ENCODE measurements around the gene PRRT1B. TPM values are rescaled to one million over a fixed set of nuclear protein-coding genes. Genes with fewer than 3 reads are reported as not detected.

PRRT1B gene
- total RNA-seq, 1 experiment from 2014 or later, result not detected

GRCh38 chr9:131567910-131568309 lies 22.6 kb downstream of the PRRT1B start:
- no peak for TF ChIP-seq CTCF (conservative IDR thresholded peaks at IDR 0.05; ENCODE audit: low read depth, low read length)
- no peak for TF ChIP-seq EZH2 (IDR thresholded peaks at IDR 0.05; ENCODE audit: borderline replicate concordance, low read depth, low read length, poor library complexity, severe bottlenecking)
- no peaks in the 10 kb centered on the region for H3K9me3 ChIP-seq (ENCODE audit: low read depth, low read length, poor library complexity, severe bottlenecking)
- H3K36me3 ChIP-seq (ENCODE audit: insufficient read depth, low read length, poor library complexity, severe bottlenecking), result no peaks in the 10 kb centered on the region
- intact Hi-C loops (cut with micrococcal nuclease; ENCODE audit: unreplicated experiment), result no loop called here
- no peak overlapping the region for H3K27ac ChIP-seq (ENCODE audit: low read depth, low read length, poor library complexity, severe bottlenecking)
- no peaks in the 10 kb centered on the region for H3K4me1 ChIP-seq (ENCODE audit: insufficient read depth, low read length, poor library complexity, severe bottlenecking)
- no peak overlapping the region for H3K4me3 ChIP-seq (ENCODE audit: low read depth, low read length, poor library complexity, severe bottlenecking)
- no TSS peak for BruUV-seq (replicated peaks)
- DNase-seq (ENCODE audit: low spot score), result no peak
- ChIA-PET POLR2A (ENCODE audit: low non-redundant PET) (no interaction called here), CTCF (no interaction called here)
- H3K27me3 ChIP-seq (replicated peaks; ENCODE audit: insufficient read depth, low read depth, low read length, poor library complexity), result no peaks in the 10 kb centered on the region

- Histone ChIP-seq H3K36me3 (ENCODE audit: insufficient read depth, low read length, poor library complexity, severe bottlenecking) (peaks cover 3% of the 10 kb centered on the region), H3K27me3 (replicated peaks; ENCODE audit: insufficient read depth, low read depth, low read length, poor library complexity) (no peaks in the 10 kb centered on the region), H3K4me3 (ENCODE audit: low read depth, low read length, poor library complexity, severe bottlenecking) (no peak overlapping the region), H3K9me3 (ENCODE audit: low read depth, low read length, poor library complexity, severe bottlenecking) (no peaks in the 10 kb centered on the region), H3K4me1 (ENCODE audit: insufficient read depth, low read length, poor library complexity, severe bottlenecking) (no peaks in the 10 kb centered on the region), H3K27ac (ENCODE audit: low read depth, low read length, poor library complexity, severe bottlenecking) (no peak overlapping the region)
- no peak for TF ChIP-seq EZH2 (IDR thresholded peaks at IDR 0.05; ENCODE audit: borderline replicate concordance, low read depth, low read length, poor library complexity, severe bottlenecking)
- TF ChIP-seq CTCF (conservative IDR thresholded peaks at IDR 0.05; ENCODE audit: low read depth, low read length), result no peak
- no peak for DNase-seq (ENCODE audit: low spot score)
- intact Hi-C loops (cut with micrococcal nuclease; ENCODE audit: unreplicated experiment), result no loop called here
- no TSS peak for BruUV-seq (replicated peaks)
- CTCF ChIA-PET, result no interaction called here
- POLR2A ChIA-PET (ENCODE audit: low non-redundant PET), result no interaction called here
Observed at GRCh38 chr9:131574730-131575640, 29.7 kb downstream of the PRRT1B start.

GRCh38 chr9:131575946-131576853 lies 30.9 kb downstream of the PRRT1B start:
- Histone ChIP-seq H3K27ac (ENCODE audit: low read depth, low read length, poor library complexity, severe bottlenecking) (no peak overlapping the region), H3K9me3 (ENCODE audit: low read depth, low read length, poor library complexity, severe bottlenecking) (no peaks in the 10 kb centered on the region), H3K4me3 (ENCODE audit: low read depth, low read length, poor library complexity, severe bottlenecking) (no peak overlapping the region), H3K4me1 (ENCODE audit: insufficient read depth, low read length, poor library complexity, severe bottlenecking) (no peaks in the 10 kb centered on the region), H3K36me3 (ENCODE audit: insufficient read depth, low read length, poor library complexity, severe bottlenecking) (peaks cover 8% of the 10 kb centered on the region), H3K27me3 (replicated peaks; ENCODE audit: insufficient read depth, low read depth, low read length, poor library complexity) (no peaks in the 10 kb centered on the region)
- ChIA-PET POLR2A (ENCODE audit: low non-redundant PET) (no interaction called here), CTCF (no interaction called here)
- BruUV-seq (replicated peaks), result no TSS peak
- DNase-seq (ENCODE audit: low spot score), result no peak
- no peak for TF ChIP-seq EZH2 (IDR thresholded peaks at IDR 0.05; ENCODE audit: borderline replicate concordance, low read depth, low read length, poor library complexity, severe bottlenecking)
- TF ChIP-seq CTCF (conservative IDR thresholded peaks at IDR 0.05; ENCODE audit: low read depth, low read length), result no peak
- intact Hi-C loops (cut with micrococcal nuclease; ENCODE audit: unreplicated experiment), result no loop called here
